Lower lobe of right lung (tissue), 2 donors: Measurements from ENCODE around the gene TMEM131L. TPM values are rescaled to one million over a fixed set of nuclear protein-coding genes. Genes with fewer than 3 reads are reported as not detected.
"Not testable (repeated sequence)": the region's sequence is repeated elsewhere in the genome, so short reads cannot be mapped to it uniquely, and the experiment has no call there.

Experiments used
- ATAC-seq, 2 donors: fragments of 200-7000 bp; cut with Tn5 transposase; one replicate each; pipeline ENCODE4 v1.9.1; 2020 to 2022; ENCODE audit warnings: mild to moderate bottlenecking in 2 of 2, moderate library complexity in 2 of 2
- DNase-seq: peaks from one replicate; pipeline ENCODE4 v3.0.0-alpha.2; 2020
- H3K27ac ChIP-seq: fragments of 200-600 bp; one replicate; pipeline ENCODE4 v1.8.0; 2022
- H3K27me3 ChIP-seq: fragments of 200-600 bp; one replicate; pipeline ENCODE4 v1.8.0; 2022; ENCODE audit warnings: low read depth
- H3K36me3 ChIP-seq: fragments of 200-600 bp; one replicate; pipeline ENCODE4 v1.8.0; 2022; ENCODE audit warnings: mild to moderate bottlenecking
- H3K4me1 ChIP-seq: fragments of 200-600 bp; one replicate; pipeline ENCODE4 v1.8.0; 2022
- H3K4me3 ChIP-seq: fragments of 200-600 bp; one replicate; pipeline ENCODE4 v1.8.0; 2022; ENCODE audit warnings: mild to moderate bottlenecking
- H3K9me3 ChIP-seq: fragments of 200-600 bp; one replicate; pipeline ENCODE4 v1.8.0; 2022
- intact Hi-C: fragments of 100-400 bp; cut with DNase I; formaldehyde crosslinking; loops from one replicate; pipeline ENCODE4 v1.11.0; 2022
- total RNA-seq: library from RNA; stranded (reverse); fragmentation: NEBNext Ultra II Directional; extraction: Animal tissue kit (Norgen Biotek cat#: 25700); gene quantifications from one replicate; pipeline ENCODE4 v1.2.1, GENCODE V29; 2021
- TF ChIP-seq, protein P1 (sequence below): fragments of 200-600 bp; IDR thresholded peaks from one replicate; pipeline ENCODE4 v1.8.0; 2022; ENCODE audit warnings: antibody characterized with exemption, mild to moderate bottlenecking
- donor health status: DM: no; HTN: yes; CAD: no; lungs with severe emphysema.

Gene TMEM131L
- total RNA-seq, 1 donor from 2014 or later, result 21.7 TPM

DNA sequence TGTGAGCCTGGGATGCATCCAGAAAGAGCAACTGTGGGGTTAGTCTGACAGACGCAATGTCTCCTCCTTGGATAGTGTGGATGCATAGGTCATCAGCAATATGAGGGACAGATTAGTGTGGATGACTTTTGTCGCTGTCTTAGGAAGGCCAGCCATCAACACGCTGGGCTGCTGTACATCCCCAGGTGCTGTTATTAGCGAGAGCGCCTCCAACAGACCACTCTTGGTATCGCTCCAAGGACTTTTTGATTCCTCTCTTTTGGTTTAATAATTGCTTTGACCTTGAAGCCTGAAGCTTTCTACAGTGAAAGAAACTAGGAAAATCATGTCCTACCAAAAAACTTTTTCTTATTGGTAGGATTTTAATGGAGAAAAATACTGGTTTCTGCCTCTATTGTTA is 76.7 kb downstream of the TMEM131L start:
- H3K36me3 ChIP-seq, result no peaks in the 10 kb centered on the region
- TF ChIP-seq, protein P1, sequence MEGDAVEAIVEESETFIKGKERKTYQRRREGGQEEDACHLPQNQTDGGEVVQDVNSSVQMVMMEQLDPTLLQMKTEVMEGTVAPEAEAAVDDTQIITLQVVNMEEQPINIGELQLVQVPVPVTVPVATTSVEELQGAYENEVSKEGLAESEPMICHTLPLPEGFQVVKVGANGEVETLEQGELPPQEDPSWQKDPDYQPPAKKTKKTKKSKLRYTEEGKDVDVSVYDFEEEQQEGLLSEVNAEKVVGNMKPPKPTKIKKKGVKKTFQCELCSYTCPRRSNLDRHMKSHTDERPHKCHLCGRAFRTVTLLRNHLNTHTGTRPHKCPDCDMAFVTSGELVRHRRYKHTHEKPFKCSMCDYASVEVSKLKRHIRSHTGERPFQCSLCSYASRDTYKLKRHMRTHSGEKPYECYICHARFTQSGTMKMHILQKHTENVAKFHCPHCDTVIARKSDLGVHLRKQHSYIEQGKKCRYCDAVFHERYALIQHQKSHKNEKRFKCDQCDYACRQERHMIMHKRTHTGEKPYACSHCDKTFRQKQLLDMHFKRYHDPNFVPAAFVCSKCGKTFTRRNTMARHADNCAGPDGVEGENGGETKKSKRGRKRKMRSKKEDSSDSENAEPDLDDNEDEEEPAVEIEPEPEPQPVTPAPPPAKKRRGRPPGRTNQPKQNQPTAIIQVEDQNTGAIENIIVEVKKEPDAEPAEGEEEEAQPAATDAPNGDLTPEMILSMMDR, result peak; percentile 18
- H3K4me3 ChIP-seq, result no peak overlapping the region
- intact Hi-C loops, result no loop called here
- H3K9me3 ChIP-seq, result no peaks in the 10 kb centered on the region
- no peak for ATAC-seq
- no peaks in the 10 kb centered on the region for H3K27me3 ChIP-seq
- peaks cover 11% of the 10 kb centered on the region for H3K4me1 ChIP-seq
- no peak overlapping the region for H3K27ac ChIP-seq
- no peak for DNase-seq

DNA sequence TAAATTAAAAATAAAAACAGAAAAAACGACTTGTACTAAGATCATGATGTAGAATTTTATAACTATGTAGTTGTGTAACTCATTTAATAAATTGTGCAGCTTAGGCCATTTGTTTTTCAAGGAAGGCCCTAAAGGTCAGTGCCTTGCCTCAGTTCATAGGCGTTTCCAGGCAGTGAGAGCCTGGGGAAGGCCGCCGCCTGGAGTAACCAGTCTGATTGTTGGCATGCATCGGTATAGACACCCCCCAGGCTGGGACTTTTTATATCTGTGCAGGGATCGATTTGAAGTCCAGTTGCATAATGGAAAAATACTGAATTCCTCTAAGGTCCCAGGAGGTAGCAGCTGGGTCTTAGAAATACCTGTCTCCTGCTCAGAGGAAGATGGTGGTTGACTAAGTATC is 77.2 kb downstream of the TMEM131L start:
- ATAC-seq (no peak), DNase-seq (no peak)
- Histone ChIP-seq H3K9me3 (no peaks in the 10 kb centered on the region), H3K36me3 (no peaks in the 10 kb centered on the region), H3K4me1 (peaks cover 8% of the 10 kb centered on the region), H3K27me3 (no peaks in the 10 kb centered on the region), H3K4me3 (no peak overlapping the region), H3K27ac (no peak overlapping the region)
- intact Hi-C loops, result no loop called here
- TF ChIP-seq, protein P1, result no peak

DNA sequence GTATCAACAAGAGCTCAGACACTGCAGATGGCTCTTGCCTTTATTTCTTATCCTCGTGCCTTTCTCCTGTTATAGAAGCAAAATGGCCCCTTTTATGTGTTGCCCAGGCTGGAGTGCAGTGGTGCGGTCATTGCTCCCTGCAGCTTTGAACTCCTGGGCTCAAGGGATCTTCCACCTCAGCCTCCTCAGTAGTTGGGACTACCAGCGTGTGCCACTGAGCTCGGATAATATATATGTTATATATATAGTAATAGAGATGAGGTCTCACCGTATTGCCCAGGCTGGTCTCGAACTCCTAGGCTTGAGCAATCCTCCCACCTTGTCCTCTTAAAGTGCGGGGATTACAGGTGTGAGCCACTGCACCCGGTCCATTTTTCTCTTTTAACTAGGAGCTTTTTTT is 79.7 kb downstream of the TMEM131L start:
- no peaks in the 10 kb centered on the region for H3K9me3 ChIP-seq
- ATAC-seq (no peak), DNase-seq (no peak)
- H3K27me3 ChIP-seq, result no peaks in the 10 kb centered on the region
- no peak overlapping the region for H3K4me3 ChIP-seq
- no peak overlapping the region for H3K27ac ChIP-seq
- no peaks in the 10 kb centered on the region for H3K36me3 ChIP-seq
- TF ChIP-seq, protein P1, result no peak
- H3K4me1 ChIP-seq, result no peaks in the 10 kb centered on the region
- intact Hi-C loops, result no loop called here

DNA sequence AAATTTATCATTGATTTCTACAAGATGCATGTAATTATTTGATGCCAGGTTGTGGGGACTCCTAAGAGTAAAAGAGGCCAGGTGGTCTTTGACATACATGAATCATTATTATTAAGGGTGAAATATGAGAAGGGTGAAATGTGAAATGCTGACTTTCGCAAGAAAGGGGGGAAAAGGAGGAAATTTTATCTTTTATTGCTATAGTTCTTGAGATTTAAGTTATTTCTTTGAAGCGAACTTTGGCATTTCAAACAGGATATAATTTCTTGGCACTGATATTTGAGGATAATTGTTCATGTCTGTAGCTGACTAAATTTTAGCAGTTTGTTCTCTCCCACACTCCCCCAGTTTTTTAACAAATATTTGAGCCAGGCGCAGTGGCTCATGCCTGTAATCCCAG is 80.1 kb downstream of the TMEM131L start:
- intact Hi-C loops, result no loop called here

DNA sequence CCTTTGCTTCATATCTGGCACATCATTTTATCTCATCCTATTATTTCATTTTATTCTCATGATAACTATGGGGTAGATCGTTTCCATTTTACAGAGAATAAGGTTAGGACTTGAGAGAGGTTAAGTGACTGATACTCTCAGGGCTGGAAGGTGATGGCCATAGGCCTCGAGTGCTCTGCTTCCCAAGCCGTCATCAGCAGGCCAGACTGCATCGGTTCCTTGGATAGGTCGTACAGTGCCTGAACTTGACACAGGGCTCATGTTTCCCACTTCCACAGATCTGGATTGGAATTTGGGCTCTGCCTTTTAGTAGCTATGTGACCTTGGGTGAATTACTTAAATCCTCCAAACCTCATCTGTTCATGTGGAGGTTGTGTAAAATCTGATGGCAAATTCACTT is 81.4 kb downstream of the TMEM131L start:
- Histone ChIP-seq H3K36me3 (no peaks in the 10 kb centered on the region), H3K4me1 (no peaks in the 10 kb centered on the region), H3K27ac (no peak overlapping the region), H3K27me3 (no peaks in the 10 kb centered on the region), H3K9me3 (no peaks in the 10 kb centered on the region), H3K4me3 (no peak overlapping the region)
- DNase-seq (no peak), ATAC-seq (no peak)
- intact Hi-C loops, result no loop called here
- TF ChIP-seq, protein P1, result no peak

More for the DNA sequence above, 80.1 kb downstream of the TMEM131L start:
- Histone ChIP-seq H3K27me3 (no peaks in the 10 kb centered on the region), H3K36me3 (no peaks in the 10 kb centered on the region), H3K4me1 (no peaks in the 10 kb centered on the region), H3K27ac (no peak overlapping the region), H3K9me3 (no peaks in the 10 kb centered on the region), H3K4me3 (no peak overlapping the region)
- DNase-seq (no peak), ATAC-seq (no peak)
- TF ChIP-seq, protein P1, result no peak

DNA sequence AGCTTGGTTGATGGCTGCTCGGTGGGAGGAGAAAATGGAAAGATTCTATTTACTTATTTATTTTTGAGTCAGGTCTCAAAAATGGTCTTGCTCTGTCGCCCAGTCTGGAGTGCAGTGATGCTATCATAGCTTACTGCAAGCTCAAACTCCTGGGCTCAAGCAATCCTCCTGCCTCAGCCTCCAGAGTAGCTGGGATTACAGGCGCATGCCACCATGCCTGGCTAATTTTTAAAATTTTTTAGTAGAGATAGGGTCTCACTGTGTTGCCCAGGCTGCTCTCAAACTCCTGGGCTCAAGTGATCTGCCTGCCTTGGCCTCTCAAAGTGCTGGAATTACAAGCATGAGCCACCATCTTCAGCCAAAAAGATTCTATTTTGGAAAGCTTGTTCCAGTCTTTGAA is 82.7 kb downstream of the TMEM131L start:
- ATAC-seq, intact Hi-C loops, DNase-seq: not testable (repeated sequence)

More for the DNA sequence above, 82.7 kb downstream of the TMEM131L start:
- H3K36me3 ChIP-seq, H3K9me3 ChIP-seq, H3K4me3 ChIP-seq, H3K4me1 ChIP-seq, H3K27me3 ChIP-seq, H3K27ac ChIP-seq: not testable (repeated sequence)
